ENCODE measurements around the gene DNAJC7.

- TF ChIP-seq CTCF (conservative IDR thresholded peaks at IDR 0.05; ENCODE audit: low read depth, low read length) (no peak), EZH2phosphoT487 (IDR thresholded peaks at IDR 0.05; ENCODE audit: borderline replicate concordance, low read length) (no peak), EZH2 (IDR thresholded peaks at IDR 0.05; ENCODE audit: low read length, unreplicated experiment) (no peak)
Measured at GRCh38 chr17:42049834-42050392, 32.7 kb upstream of the DNAJC7 start.

All from PC-3 (cell line).